ENCODE data around the gene MKNK2.
"Not testable (repeated sequence)": the region's sequence is repeated elsewhere in the genome, so short reads cannot be mapped to it uniquely, and the experiment has no call there.

MKNK2 gene

DNA sequence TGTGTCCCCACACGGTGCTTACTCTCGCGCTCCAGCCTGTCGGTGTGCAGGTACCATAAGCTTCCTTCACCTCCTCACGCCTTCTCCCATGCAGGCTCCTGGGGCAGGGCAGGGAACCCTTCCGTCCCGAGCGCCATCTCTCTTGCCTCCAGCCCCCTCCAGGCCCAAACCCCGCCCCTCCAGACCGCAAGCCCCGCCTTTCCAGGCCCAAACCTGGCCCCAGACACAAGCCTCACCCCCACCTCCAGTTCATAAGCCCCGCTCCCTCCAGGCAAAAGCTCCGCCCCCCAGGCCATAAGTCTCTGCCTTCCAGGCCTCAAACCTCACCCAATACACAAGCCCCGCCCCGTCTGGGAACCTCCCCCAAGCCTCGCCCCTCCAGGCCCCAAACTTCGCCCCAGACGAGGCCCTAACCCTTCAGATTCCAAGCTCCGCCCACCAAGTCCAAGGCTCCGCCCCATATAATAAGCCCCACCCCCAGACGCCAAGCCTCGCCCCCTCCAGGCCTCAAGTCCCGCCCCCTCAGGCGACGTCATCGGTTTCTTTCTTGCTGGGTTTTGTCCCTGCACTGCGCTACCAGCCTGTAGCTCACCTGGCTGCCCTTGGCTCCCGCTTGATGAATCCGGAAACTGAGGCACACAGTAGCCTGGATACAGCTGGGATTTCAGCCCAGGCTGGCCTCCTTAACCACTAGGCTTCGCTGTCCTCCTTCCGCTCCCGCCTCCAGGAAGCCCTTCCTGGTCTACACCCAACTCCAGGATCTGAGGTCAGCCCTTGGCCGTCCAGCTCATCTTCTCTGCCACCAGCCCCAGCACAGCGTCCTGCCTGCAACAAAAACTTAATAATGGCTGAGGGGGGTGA is 16.1 kb downstream of the MKNK2 start:
- in situ Hi-C loops (cut with MboI; ENCODE audit: low sequenced_read_pairs, unreplicated experiment): no loop called here
- DNase-seq (ENCODE audit: low spot score): peak; percentile 73
- TF ChIP-seq, protein P1, sequence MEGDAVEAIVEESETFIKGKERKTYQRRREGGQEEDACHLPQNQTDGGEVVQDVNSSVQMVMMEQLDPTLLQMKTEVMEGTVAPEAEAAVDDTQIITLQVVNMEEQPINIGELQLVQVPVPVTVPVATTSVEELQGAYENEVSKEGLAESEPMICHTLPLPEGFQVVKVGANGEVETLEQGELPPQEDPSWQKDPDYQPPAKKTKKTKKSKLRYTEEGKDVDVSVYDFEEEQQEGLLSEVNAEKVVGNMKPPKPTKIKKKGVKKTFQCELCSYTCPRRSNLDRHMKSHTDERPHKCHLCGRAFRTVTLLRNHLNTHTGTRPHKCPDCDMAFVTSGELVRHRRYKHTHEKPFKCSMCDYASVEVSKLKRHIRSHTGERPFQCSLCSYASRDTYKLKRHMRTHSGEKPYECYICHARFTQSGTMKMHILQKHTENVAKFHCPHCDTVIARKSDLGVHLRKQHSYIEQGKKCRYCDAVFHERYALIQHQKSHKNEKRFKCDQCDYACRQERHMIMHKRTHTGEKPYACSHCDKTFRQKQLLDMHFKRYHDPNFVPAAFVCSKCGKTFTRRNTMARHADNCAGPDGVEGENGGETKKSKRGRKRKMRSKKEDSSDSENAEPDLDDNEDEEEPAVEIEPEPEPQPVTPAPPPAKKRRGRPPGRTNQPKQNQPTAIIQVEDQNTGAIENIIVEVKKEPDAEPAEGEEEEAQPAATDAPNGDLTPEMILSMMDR (IDR thresholded peaks at IDR 0.05; ENCODE audit: borderline replicate concordance, control extremely low read depth, extremely low read depth, insufficient read depth, missing control alignments): no peak

DNA sequence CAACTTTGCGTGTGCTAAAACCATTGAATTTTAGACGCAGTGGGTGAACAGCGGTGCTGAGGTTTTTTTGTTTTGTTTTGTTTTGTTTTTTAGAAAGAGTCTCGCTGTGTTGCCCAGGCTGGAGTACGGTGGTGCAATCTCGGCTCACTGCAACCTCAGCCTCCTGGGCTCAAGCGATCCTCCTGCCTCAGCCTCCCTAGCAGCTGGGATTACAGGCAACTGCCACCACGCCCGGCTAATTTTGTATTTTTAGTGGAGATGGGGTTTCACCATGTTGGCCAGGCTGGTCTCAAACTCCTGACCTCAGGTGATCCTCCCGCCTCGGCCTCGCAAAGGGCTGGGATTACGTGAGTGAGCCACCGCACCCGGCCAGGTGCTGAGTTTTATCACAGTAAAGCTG is 16.8 kb downstream of the MKNK2 start:
- DNase-seq (ENCODE audit: low spot score); in situ Hi-C loops (cut with MboI; ENCODE audit: low sequenced_read_pairs, unreplicated experiment): not testable (repeated sequence)

DNA sequence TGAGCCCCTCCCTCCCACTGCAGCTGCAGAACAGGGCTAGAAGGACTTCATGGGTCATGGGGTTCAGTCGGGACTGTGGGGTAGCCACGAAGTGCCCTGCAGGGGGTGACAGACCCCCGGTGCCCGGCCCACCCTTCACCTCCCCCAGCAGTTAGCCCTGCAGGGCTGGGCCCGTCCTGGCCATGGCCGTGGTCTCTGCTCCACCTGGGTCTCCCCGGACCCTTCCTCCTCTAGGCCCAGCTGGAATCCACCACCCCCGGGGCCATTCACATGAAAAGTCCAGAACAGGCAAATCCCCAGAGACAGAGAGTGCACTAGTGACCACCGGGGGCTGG is 17.3 kb downstream of the MKNK2 start:
- TF ChIP-seq, protein P1 (IDR thresholded peaks at IDR 0.05; ENCODE audit: borderline replicate concordance, control extremely low read depth, extremely low read depth, insufficient read depth, missing control alignments): no peak
- no peak for DNase-seq (ENCODE audit: low spot score)
- in situ Hi-C loops (cut with MboI; ENCODE audit: low sequenced_read_pairs, unreplicated experiment): no loop called here

DNA sequence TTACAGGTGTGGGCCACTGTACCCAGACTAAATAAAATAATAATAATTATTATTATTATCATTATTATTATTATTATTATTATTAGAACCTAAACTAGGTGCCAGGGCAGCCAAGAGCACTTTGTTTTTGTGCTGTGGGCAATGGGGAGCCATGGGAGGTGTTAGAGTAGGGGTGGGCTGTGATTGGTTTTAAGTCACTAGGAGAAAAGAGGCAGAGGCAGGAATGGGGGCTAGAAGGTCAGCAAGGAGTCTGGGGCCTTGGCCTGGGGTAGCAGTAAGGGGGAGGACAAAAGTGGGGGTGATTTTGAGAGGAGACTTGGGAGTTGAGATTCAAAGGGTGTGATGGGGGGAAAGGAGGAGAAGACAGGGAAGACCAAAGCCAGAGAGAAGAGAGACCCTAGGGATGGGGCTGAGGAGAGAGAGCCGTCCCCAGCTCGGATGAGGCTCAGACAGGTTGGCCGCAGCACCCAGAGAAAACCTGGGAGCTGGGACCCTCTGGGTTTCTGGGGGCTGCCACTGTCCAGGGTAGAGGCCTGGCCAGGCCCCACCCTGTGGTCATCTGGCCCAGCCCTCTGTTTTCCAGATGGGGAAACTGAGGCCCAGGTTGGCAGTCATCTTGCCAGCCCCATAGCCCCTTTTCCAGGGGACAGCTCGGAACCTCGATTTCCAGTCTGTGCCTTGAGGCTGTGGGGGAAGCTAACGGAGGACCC is 17.8 kb downstream of the MKNK2 start:
- in situ Hi-C loops (cut with MboI; ENCODE audit: low sequenced_read_pairs, unreplicated experiment): no loop called here
- DNase-seq (ENCODE audit: low spot score): no peak
- TF ChIP-seq, protein P1 (IDR thresholded peaks at IDR 0.05; ENCODE audit: borderline replicate concordance, control extremely low read depth, extremely low read depth, insufficient read depth, missing control alignments): no peak

DNA sequence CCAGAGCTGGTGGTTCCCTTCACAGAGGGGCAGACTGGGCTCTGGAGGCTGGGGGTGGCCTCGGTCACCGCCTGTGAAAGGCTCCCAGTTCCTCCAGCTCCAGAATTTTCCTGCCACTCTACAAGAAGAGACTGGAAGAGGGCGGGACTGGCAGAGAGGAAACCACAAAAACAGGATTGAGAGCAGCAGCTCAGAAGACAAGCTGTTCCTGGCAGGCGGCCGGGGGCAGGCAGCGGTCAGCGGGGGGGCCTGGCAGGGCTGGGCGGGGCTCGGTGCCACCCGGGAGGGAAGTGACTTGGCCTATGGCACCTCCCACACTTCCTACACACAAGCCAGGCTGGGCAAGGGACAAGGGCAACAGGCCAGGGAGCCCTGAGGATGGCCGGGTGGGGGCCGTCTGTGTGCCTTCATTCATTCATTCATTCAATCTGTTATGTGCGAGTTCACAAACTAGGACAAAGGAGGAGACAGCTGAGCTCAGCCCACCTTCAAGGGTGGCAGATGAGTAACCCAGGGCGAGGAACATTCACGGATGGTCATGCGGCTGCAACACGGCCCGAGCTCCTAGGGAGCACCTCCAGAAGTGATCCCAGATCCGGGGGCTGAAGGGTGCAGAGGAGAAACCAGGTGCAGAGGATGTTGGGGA is 18.6 kb downstream of the MKNK2 start:
- TF ChIP-seq, protein P1 (IDR thresholded peaks at IDR 0.05; ENCODE audit: borderline replicate concordance, control extremely low read depth, extremely low read depth, insufficient read depth, missing control alignments): no peak
- DNase-seq (ENCODE audit: low spot score): no peak
- in situ Hi-C loops (cut with MboI; ENCODE audit: low sequenced_read_pairs, unreplicated experiment): no loop called here

DNA sequence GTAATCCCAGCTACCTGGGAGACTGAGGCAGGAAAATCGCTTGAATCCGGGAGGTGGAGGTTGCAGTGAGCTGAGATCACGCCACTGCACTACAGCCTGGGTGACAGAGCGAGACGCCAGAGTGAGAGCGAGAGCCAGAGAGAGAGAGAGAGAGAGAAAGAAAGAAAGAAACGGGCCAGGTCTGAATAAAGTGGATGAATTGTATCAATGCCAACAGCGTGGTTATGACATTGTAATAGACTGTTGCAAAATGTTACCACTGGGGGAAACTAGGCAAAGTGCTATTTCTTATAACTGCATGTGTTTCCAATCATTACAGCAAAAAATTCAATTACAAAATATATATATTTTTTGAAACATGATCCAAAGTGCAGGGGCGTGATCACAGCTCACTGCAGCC is 23.7 kb downstream of the MKNK2 start:
- DNase-seq (ENCODE audit: low spot score): no peak
- in situ Hi-C loops (cut with MboI; ENCODE audit: low sequenced_read_pairs, unreplicated experiment): no loop called here
- TF ChIP-seq, protein P1 (IDR thresholded peaks at IDR 0.05; ENCODE audit: borderline replicate concordance, control extremely low read depth, extremely low read depth, insufficient read depth, missing control alignments): no peak

DNA sequence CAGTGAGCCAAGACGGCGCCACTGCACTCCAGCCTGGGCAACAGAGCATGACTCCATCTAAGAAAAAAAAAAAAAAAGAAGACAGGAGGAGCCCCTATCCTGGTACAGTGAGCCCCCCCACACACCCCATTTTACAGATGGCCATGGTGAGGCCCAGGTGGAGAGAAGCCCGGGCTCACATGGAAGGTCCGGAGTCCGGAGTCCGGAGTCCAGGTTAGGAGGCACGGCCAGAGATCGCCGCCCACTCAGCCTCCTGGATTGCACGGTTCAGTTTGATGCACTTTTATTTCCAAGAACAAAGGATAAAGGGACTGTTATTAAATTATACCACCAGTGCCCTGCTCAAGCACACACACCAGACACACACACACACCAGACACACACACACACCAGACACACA is 24.3 kb downstream of the MKNK2 start:
- TF ChIP-seq, protein P1 (IDR thresholded peaks at IDR 0.05; ENCODE audit: borderline replicate concordance, control extremely low read depth, extremely low read depth, insufficient read depth, missing control alignments): no peak
- no peak for DNase-seq (ENCODE audit: low spot score)
- in situ Hi-C loops (cut with MboI; ENCODE audit: low sequenced_read_pairs, unreplicated experiment): no loop called here
